Karpas-422 (cell line): ENCODE results near the gene CACNA1H. TPM values are rescaled to one million over a fixed set of nuclear protein-coding genes. Genes with fewer than 3 reads are reported as not detected.
"Not testable (repeated sequence)": the region's sequence is repeated elsewhere in the genome, so short reads cannot be mapped to it uniquely, and the experiment has no call there.

ENCODE experiments used
- DNase-seq: peaks from one replicate; pipeline ENCODE4 v3.0.0-alpha.2; 2015
- H2AFZ ChIP-seq: fragments of 200-600 bp; sonication (generic); 2 replicates; pipeline ENCODE4 v1.6.1; 2014; ENCODE audit warnings: antibody characterized with exemption, low read length, mixed read lengths
- H3K27ac ChIP-seq: fragments of 200-600 bp; sonication (generic); 2 replicates; pipeline ENCODE4 v1.5.1; 2014; ENCODE audit warnings: mild to moderate bottlenecking, low read length, moderate library complexity
- H3K27me3 ChIP-seq: fragments of 200-600 bp; sonication (generic); 2 replicates; pipeline ENCODE4 v1.6.1; 2014; ENCODE audit warnings: low read length, mixed read lengths
- H3K36me3 ChIP-seq: fragments of 200-600 bp; sonication (generic); 2 replicates; pipeline ENCODE4 v1.6.1; 2014; ENCODE audit warnings: low read length, mixed read lengths; ENCODE audit not compliant: insufficient read depth
- H3K4me1 ChIP-seq: fragments of 200-600 bp; sonication (generic); 2 replicates; pipeline ENCODE4 v1.6.1; 2014; ENCODE audit warnings: mild to moderate bottlenecking, low read length, mixed read lengths
- H3K4me2 ChIP-seq: fragments of 200-600 bp; sonication (generic); 2 replicates; pipeline ENCODE4 v1.6.1; 2014; ENCODE audit warnings: low read length, low read depth, mild to moderate bottlenecking; ENCODE audit not compliant: poor library complexity, severe bottlenecking
- H3K4me3 ChIP-seq: fragments of 200-600 bp; sonication (generic); 2 replicates; pipeline ENCODE4 v1.5.1; 2014; ENCODE audit warnings: mild to moderate bottlenecking, antibody characterized with exemption, low read length, mixed read lengths
- H3K79me2 ChIP-seq: fragments of 200-600 bp; sonication (generic); 2 replicates; pipeline ENCODE4 v1.6.1; 2014; ENCODE audit warnings: mild to moderate bottlenecking, low read length, mixed read lengths
- H3K9ac ChIP-seq: fragments of 200-600 bp; sonication (generic); 2 replicates; pipeline ENCODE4 v1.6.0; 2014; ENCODE audit warnings: low read length
- H3K9me2 ChIP-seq: fragments of 200-600 bp; sonication (generic), shearing (Covaris generic); replicated peaks from 2 replicates; pipeline ENCODE4 v1.6.0; 2014; ENCODE audit warnings: mild to moderate bottlenecking, low read length, moderate library complexity; ENCODE audit not compliant: insufficient read depth
- H3K9me3 ChIP-seq: fragments of 300-700, 200-600 bp; sonication (generic); 2 replicates; pipeline ENCODE4 v1.6.1; 2014; ENCODE audit warnings: low read length, mixed read lengths
- H4K20me1 ChIP-seq: fragments of 200-600 bp; sonication (generic); 2 replicates; pipeline ENCODE4 v1.6.1; 2014; ENCODE audit warnings: mild to moderate bottlenecking, antibody characterized with exemption, low read length, low read depth; ENCODE audit not compliant: insufficient read depth
- total RNA-seq: library from RNA; depleted of rRNA; stranded (reverse); fragments of >200 nt; shearing (Covaris generic); gene quantifications from 2 replicates; pipeline ENCODE4 v1.2.3, GENCODE V29; 2014; ENCODE audit warnings: low replicate concordance; rRNA removed

Gene CACNA1H
- total RNA-seq, 1 experiment from 2014 or later, result not detected

DNA sequence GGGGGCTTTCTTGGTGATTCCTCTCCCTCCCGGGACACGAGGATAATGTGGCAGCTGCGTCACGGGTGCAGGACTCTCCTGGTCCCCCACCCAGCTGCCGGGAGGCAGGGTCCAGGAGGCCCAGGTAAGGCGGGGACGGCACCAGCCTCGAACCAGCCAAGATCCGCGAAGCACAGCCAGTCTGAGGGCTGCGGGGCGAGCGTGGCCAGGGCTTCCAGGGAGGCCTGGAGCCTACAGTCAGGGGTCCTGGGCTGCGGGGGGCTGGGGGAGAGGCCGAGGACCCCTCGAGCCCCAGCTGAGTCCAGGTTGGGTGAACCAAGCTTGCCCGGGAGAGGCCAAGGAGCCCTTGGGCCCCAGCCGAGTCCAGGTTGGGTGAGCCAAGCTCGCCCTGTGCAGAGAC, 112.9 kb downstream of the CACNA1H start:
- Histone ChIP-seq H3K4me2 (no peak overlapping the region), H3K9me2 (no peaks in the 10 kb centered on the region), H3K9me3 (no peaks in the 10 kb centered on the region), H2AFZ (no peak overlapping the region), H3K79me2 (no peaks in the 10 kb centered on the region), H3K4me1 (peaks cover 10% of the 10 kb centered on the region), H4K20me1 (peaks cover 2% of the 10 kb centered on the region; the same call in 1 of the 2 replicates), H3K9ac (no peak overlapping the region), H3K27ac (no peak overlapping the region), H3K27me3 (no peaks in the 10 kb centered on the region), H3K4me3 (no peak overlapping the region), H3K36me3 (no peaks in the 10 kb centered on the region)
- DNase-seq, result no peak

DNA sequence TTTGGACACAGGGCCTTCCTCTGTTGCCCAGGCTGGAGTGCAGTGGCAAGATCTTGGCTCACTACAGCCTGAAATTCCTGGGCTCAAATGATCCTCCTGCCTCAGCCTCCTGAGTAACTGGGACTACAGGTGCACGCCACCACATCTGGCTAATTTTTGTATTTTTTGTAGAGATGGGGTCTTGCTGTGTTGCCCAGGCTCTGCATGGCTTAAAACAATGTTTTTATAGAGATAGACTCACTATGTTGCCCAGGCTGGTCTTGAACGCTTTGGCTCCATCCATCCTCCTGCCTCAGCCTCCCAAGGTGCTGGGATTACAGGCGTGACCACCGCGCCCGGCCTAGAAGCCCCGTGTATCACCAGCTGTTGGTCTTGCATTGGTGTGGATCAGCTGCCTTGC, 116.5 kb downstream of the CACNA1H start:
- not testable (repeated sequence) for H3K4me3 ChIP-seq, H3K9me3 ChIP-seq, H4K20me1 ChIP-seq, H3K9ac ChIP-seq, H3K36me3 ChIP-seq, H3K27me3 ChIP-seq, DNase-seq, H3K9me2 ChIP-seq, H2AFZ ChIP-seq, H3K27ac ChIP-seq, H3K79me2 ChIP-seq, H3K4me2 ChIP-seq
- H3K4me1 ChIP-seq, result peaks cover 13% of the 10 kb centered on the region

DNA sequence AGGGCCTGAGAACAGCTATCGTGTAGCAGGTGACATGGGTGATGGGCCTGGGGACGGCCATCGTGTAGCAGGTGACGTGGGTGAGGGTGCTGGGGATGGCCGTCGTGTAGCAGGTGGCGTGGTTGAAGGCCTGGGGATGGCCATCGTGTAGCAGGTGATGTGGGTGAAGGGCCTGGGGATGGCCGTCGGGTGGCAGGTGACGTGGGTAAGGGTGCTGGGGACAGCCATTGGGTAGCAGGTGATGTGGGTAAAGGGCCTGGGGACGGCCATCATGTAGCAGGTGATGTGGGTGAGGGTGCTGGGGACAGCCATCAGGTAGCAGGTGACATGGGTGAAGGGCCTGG, 118.4 kb downstream of the CACNA1H start:
- Histone ChIP-seq H3K79me2 (no peaks in the 10 kb centered on the region), H3K4me1 (peaks cover 13% of the 10 kb centered on the region), H3K9me2 (no peaks in the 10 kb centered on the region), H2AFZ (no peak overlapping the region), H3K9me3 (no peaks in the 10 kb centered on the region), H3K27me3 (no peaks in the 10 kb centered on the region), H4K20me1 (peaks cover 4% of the 10 kb centered on the region; the same call in 1 of the 2 replicates), H3K9ac (no peak overlapping the region), H3K4me2 (no peak overlapping the region), H3K27ac (no peak overlapping the region), H3K36me3 (no peaks in the 10 kb centered on the region), H3K4me3 (no peak overlapping the region)
- DNase-seq, result no peak

Other genes with a start within 250 kb of the CACNA1H start
- 12.2 and 16.7 TPM in 2 replicates for gene LMF1, start 182.1 kb upstream of the CACNA1H start, total RNA-seq
- not detected in 2 replicates for gene SOX8, start 171.3 kb upstream of the CACNA1H start, total RNA-seq
- gene SSTR5, start 80.4 kb upstream of the CACNA1H start, total RNA-seq, result not detected in 2 replicates
- not detected in 2 replicates for gene C1QTNF8, start 56.9 kb upstream of the CACNA1H start, total RNA-seq
- not detected in 2 replicates for gene TPSG1, start 72.2 kb downstream of the CACNA1H start, total RNA-seq
- not detected in 2 replicates for gene TPSB2, start 77.1 kb downstream of the CACNA1H start, total RNA-seq
- gene TPSAB1, start 87.6 kb downstream of the CACNA1H start, total RNA-seq, result not detected in 2 replicates
- not detected in 2 replicates for gene TPSD1, start 103.0 kb downstream of the CACNA1H start, total RNA-seq
- 53.7 and 78.1 TPM in 2 replicates for gene UBE2I, start 156.5 kb downstream of the CACNA1H start, total RNA-seq
- 0.18 TPM in 1 of 2 replicates, not detected in the other for gene BAIAP3, start 180.5 kb downstream of the CACNA1H start, total RNA-seq
- gene TSR3, start 198.8 kb downstream of the CACNA1H start, total RNA-seq, result 20.1 and 70.0 TPM in 2 replicates
- gene GNPTG, start 198.8 kb downstream of the CACNA1H start, total RNA-seq, result 19.6 and 39.1 TPM in 2 replicates